GM21367 (cell line): Measurements from ENCODE around the gene NACC2.

Experiments used
- ATAC-seq: cut with Tn5 transposase; IDR thresholded peaks from one replicate; pipeline ENCODE4 v1.9.1; 2021; ENCODE audit not compliant: unreplicated experiment

The NACC2 gene

GRCh38 chr9:136093995-136094881 is 851 bp downstream of the NACC2 start:
- ATAC-seq = no peak

GRCh38 chr9:136093346-136093986 is 1.6 kb downstream of the NACC2 start:
- ATAC-seq = no peak

- no peak for ATAC-seq
Measured at GRCh38 chr9:136092741-136093140, 2.3 kb downstream of the NACC2 start.

- no peak for ATAC-seq
Measured at GRCh38 chr9:136092353-136092650, 2.8 kb downstream of the NACC2 start.

- no peak for ATAC-seq
Measured at GRCh38 chr9:136091582-136092352, 3.3 kb downstream of the NACC2 start.

- ATAC-seq = no peak
Measured at GRCh38 chr9:136090768-136091581, 4.1 kb downstream of the NACC2 start.

GRCh38 chr9:136090056-136090735 is 4.9 kb downstream of the NACC2 start:
- no peak for ATAC-seq

GRCh38 chr9:136089697-136090045 is 5.4 kb downstream of the NACC2 start:
- no peak for ATAC-seq

GRCh38 chr9:136088939-136089696 is 6.0 kb downstream of the NACC2 start:
- ATAC-seq = no peak

- ATAC-seq = no peak
Measured at GRCh38 chr9:136088481-136088938, 6.6 kb downstream of the NACC2 start.

GRCh38 chr9:136087741-136088480 is 7.2 kb downstream of the NACC2 start:
- no peak for ATAC-seq

GRCh38 chr9:136086951-136087740 is 7.9 kb downstream of the NACC2 start:
- ATAC-seq = no peak

GRCh38 chr9:136086213-136086881 is 8.7 kb downstream of the NACC2 start:
- ATAC-seq = no peak

- no peak for ATAC-seq
Measured at GRCh38 chr9:136085815-136086212, 9.3 kb downstream of the NACC2 start.

GRCh38 chr9:136084063-136084944 is 10.8 kb downstream of the NACC2 start:
- ATAC-seq = no peak

GRCh38 chr9:136083558-136084062 is 11.5 kb downstream of the NACC2 start:
- no peak for ATAC-seq
